IPS-15b (cell line): ENCODE results near the gene FEZF2.

Source experiments
- H3K27me3 ChIP-seq: one replicate; pipeline ENCODE4 v1.6.1; 2013; ENCODE audit warnings: low read length; ENCODE audit not compliant: control insufficient read depth, insufficient read depth
- H3K36me3 ChIP-seq: one replicate; pipeline ENCODE4 v1.6.1; 2013; ENCODE audit warnings: low read length; ENCODE audit not compliant: control insufficient read depth, insufficient read depth
- H3K4me1 ChIP-seq: one replicate; pipeline ENCODE4 v1.6.1; 2013; ENCODE audit warnings: mild to moderate bottlenecking, low read length; ENCODE audit not compliant: control insufficient read depth, insufficient read depth
- H3K4me3 ChIP-seq: one replicate; pipeline ENCODE4 v1.5.1; 2013; ENCODE audit warnings: low read depth, low read length
- H3K9ac ChIP-seq: one replicate; pipeline ENCODE4 v1.6.1; 2013; ENCODE audit warnings: low read depth, mild to moderate bottlenecking, low read length
- H3K9me3 ChIP-seq: one replicate; pipeline ENCODE4 v1.6.1; 2013; ENCODE audit warnings: mild to moderate bottlenecking, low read length; ENCODE audit not compliant: control insufficient read depth, insufficient read depth

The FEZF2 gene

DNA sequence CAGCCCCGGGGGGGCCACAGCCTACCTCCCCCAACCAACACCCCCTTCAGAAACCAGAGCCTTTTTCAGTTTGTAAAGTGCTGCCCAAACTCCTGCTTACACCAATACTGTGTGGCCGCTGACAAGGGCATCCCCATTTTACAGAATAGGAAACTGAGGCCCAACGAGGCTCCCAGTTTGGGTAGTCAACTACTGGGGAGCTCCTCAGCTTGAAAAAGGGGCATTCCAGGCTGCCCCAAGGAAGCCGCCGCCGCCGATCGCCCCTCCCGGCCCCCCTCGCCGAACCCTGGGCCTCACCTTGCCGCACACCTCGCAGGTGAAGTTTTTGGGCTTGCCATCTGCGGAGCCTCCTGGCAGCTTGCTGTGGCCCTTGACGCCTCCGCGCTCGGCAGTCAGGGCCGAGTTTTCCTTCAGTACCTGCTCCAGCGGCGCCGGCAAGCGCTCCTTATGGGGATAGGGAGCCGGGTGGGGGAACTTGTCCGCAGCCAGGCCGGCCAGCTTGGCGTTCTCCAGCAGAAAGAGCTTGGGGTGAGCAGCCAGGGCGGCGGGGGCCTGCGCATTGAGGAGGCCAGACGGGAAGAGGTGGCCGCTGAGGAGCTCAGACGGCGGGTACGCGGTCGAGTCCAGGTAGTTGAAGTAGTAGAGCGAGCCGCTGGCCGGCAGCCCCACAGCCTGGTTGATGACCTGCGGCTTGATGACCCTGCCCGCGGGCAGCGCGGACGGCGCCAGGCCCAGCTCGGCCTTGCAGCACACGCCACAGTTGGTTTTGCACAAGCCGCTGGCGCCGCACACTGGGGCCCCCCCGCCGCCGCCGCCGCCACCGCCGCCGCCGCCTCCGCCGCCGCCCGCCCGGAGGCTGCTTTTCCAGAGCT is 1.4 kb downstream of the FEZF2 start:
- no peaks in the 10 kb centered on the region for H3K9me3 ChIP-seq
- peaks cover 98% of the 10 kb centered on the region for H3K27me3 ChIP-seq
- H3K36me3 ChIP-seq: no peaks in the 10 kb centered on the region
- H3K4me3 ChIP-seq: peak overlapping the region; percentile 10
- H3K9ac ChIP-seq: no peak overlapping the region
- H3K4me1 ChIP-seq: peaks cover 48% of the 10 kb centered on the region

DNA sequence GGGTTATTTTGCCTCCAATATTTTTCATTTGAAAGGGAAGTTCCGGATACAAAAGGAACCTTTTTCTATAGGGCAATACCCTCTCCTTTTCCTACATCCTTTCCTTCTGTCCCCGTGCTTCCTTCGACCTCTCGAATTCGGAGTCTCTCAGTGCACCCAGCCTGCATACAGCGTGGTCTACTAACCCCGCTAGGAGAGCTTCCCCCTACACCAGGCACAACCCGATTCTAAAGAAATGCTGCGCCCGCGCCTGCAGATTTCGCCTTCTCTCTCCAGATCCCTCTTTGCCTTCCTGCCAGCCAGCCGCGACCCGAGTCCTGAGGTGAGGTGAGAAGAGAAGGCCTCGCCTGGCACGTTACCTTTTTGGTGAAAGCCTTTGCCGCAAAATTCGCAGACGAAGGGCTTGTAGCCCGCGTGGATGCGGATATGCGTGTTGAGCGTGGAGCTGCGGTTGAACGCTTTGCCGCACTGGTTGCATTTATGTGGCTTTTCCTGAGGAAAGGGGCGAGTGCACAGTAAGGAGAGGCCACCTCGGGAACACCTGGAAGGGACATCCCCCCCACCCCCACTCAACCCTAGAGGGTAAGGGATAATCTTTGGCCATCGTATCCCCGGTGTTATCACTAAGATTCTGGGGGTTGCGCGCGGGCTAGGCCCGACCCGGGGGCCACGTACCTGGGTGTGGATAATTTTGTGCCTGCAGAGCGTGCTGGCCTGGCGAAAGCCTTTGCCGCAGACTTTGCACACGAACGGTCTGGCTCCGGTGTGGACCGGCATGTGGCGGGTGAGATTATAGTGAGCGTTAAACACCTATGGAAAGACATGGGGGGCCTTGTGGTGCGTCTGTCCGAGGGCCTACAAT is 2.3 kb downstream of the FEZF2 start:
- H3K9me3 ChIP-seq: no peaks in the 10 kb centered on the region
- H3K36me3 ChIP-seq: no peaks in the 10 kb centered on the region
- peaks cover 98% of the 10 kb centered on the region for H3K27me3 ChIP-seq
- peak overlapping the region; percentile 10 for H3K4me3 ChIP-seq
- no peak overlapping the region for H3K9ac ChIP-seq
- peaks cover 48% of the 10 kb centered on the region for H3K4me1 ChIP-seq

DNA sequence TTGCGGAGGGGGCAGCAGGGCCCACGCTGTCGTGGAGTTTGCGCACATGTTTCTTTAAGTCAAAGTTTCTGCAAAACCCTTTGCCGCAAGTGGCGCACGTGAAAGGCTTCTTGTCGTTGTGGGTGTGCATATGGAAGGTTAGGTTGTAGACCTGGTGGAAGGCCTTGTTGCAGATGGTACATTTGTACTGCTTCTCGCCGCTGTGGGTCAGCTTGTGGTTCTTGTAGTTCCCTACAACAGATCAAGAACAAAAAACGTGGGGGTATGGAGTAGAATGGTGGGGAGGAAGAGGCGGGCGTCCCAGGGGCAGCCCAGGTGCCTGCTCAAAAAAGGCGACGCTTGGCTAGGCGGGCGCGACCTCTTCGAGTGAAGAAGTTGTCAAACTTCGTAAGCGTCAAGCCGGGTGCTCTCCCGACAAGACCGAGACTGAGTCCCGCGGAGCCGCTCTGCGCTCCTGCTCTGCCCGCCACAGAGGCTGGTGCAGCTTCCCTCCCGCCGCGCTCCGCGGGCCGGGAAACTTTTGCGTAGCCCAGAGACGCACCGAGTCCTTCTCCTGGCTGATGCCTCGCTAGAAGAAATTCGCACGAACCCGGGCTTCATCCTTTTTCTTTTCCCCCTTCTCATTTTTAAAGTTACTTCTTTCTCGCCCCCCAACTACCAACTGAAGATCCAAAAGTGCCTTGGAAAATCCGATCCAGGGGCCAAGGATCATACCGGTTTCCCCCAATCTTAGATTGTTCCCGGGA is 3.1 kb downstream of the FEZF2 start:
- Histone ChIP-seq H3K27me3 (peaks cover 97% of the 10 kb centered on the region), H3K4me3 (peak overlapping the region; percentile 63), H3K9ac (no peak overlapping the region), H3K4me1 (peaks cover 42% of the 10 kb centered on the region), H3K9me3 (no peaks in the 10 kb centered on the region), H3K36me3 (no peaks in the 10 kb centered on the region)

DNA sequence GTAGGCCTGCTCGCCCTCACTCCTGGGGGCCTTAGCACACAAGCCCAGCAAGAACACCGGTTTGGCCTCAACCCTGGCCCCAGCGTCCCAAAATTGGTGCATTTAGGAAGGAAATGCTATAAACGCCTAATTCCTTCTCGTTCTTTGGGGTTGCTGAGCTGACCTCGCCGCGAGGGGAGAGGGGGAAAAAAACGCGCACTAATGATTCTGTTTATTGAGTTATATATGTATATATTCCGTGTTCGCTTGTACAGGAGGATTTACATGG is 3.9 kb downstream of the FEZF2 start:
- Histone ChIP-seq H3K36me3 (no peaks in the 10 kb centered on the region), H3K9me3 (no peaks in the 10 kb centered on the region), H3K27me3 (peaks cover 97% of the 10 kb centered on the region), H3K4me1 (peaks cover 39% of the 10 kb centered on the region), H3K4me3 (peak overlapping the region; percentile 63), H3K9ac (no peak overlapping the region)

DNA sequence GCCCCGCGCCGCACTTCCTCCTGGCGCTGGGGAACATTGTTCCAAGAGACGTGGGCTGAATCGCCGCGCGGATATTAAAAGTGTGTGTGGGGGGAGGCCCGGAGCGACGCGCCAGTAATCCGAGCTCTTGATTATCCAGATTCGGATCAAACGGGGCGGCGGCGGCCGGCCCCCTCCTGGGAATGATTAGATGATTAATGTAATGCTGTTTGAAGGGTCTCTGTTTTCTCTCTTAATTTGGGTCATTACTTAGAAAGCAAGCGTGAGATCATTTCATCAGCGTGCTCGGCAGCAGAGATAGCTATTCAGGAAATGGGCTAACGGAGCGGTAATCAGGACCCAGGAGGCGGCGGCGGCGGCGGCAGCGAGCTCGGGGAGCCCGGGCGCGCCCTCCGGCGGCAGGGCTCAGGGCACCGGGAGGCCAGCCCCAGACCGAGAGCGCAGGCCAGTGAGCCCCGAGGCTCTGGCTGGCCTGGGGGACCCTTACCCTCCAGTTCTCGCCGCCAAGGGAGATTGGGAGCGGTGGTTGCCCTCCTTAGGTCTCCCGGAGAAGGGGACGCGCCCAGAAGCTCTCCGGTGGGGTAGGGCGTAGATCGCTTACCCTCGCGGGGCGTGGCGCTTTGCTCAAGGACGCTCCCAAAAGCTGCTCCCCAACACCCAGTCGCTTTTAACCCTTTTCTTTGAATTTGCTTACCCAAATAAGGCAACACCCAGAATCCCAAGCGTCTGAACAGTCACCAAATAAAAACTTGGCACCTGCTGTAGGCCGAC is 4.5 kb downstream of the FEZF2 start:
- H3K27me3 ChIP-seq: peaks cover 97% of the 10 kb centered on the region
- H3K4me1 ChIP-seq: peaks cover 35% of the 10 kb centered on the region
- H3K36me3 ChIP-seq: no peaks in the 10 kb centered on the region
- no peaks in the 10 kb centered on the region for H3K9me3 ChIP-seq
- H3K4me3 ChIP-seq: peak overlapping the region; percentile 63
- H3K9ac ChIP-seq: no peak overlapping the region

DNA sequence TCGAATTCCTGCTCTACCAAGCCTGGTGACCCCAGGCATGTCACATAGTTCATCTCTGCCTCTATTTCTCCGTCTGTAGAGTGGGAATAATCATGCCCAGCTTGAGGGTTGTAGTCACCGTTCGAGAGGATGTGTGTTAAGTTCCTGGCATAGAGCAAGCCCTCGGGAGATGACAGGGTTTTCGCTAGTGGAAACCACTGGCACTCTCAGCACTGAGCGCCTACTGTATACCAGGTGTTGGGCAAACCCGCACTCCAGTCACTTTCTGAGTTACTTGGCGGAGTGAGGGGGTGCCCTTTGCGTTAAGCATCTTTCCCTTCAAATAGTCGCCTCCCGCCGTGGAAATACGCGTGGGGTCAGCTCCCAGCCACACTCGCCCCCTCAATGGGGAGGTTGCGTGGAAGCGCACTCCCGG is 5.1 kb downstream of the FEZF2 start:
- peaks cover 35% of the 10 kb centered on the region for H3K4me1 ChIP-seq
- no peaks in the 10 kb centered on the region for H3K36me3 ChIP-seq
- peaks cover 98% of the 10 kb centered on the region for H3K27me3 ChIP-seq
- H3K9me3 ChIP-seq: no peaks in the 10 kb centered on the region
- peak overlapping the region; percentile 63 for H3K4me3 ChIP-seq
- no peak overlapping the region for H3K9ac ChIP-seq

DNA sequence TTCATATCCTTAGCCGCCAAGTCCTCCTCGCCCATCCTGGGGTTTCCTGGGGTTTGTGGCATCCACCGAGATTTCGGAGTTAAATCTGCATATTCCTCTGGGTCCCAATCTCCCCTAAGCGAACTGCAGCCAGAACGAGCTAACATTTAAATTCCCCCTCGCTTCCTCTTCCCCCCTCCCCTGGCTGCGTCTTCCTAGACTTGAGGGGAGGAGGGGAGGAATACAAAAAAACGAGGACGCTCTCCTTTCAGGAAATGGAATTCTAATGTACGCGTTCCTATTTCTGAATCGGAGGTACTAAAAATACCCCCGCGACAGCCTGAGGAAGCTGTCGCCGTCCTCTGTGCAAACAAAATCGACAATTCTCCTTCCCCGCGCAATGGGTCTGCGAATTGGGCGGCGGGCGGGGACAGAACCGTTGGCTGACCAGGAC is 5.6 kb downstream of the FEZF2 start:
- Histone ChIP-seq H3K27me3 (peaks cover 98% of the 10 kb centered on the region), H3K4me1 (peaks cover 34% of the 10 kb centered on the region), H3K36me3 (no peaks in the 10 kb centered on the region), H3K9me3 (no peaks in the 10 kb centered on the region), H3K4me3 (peak overlapping the region; percentile 63), H3K9ac (no peak overlapping the region)

DNA sequence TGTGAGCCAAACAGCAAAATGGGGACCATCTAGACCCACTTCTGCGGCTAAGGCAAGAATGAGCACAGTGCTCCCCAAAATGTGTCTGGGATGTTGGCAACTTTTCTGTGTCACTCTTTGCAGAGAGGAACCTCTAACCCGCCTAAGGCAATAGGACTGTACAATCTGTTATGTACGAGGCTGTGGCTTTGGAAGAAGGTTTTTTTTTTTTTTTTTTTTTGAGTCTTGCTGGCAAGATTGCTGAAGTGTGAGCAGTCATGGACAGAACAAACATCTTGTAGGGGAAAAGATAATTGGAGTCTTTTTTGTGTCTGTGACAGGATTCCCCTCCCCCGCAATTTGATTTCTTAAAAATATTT is 7.2 kb downstream of the FEZF2 start:
- H3K4me1 ChIP-seq: peaks cover 31% of the 10 kb centered on the region
- no peak overlapping the region for H3K4me3 ChIP-seq
- H3K27me3 ChIP-seq: peaks cover 93% of the 10 kb centered on the region
- no peak overlapping the region for H3K9ac ChIP-seq
- no peaks in the 10 kb centered on the region for H3K9me3 ChIP-seq
- no peaks in the 10 kb centered on the region for H3K36me3 ChIP-seq

DNA sequence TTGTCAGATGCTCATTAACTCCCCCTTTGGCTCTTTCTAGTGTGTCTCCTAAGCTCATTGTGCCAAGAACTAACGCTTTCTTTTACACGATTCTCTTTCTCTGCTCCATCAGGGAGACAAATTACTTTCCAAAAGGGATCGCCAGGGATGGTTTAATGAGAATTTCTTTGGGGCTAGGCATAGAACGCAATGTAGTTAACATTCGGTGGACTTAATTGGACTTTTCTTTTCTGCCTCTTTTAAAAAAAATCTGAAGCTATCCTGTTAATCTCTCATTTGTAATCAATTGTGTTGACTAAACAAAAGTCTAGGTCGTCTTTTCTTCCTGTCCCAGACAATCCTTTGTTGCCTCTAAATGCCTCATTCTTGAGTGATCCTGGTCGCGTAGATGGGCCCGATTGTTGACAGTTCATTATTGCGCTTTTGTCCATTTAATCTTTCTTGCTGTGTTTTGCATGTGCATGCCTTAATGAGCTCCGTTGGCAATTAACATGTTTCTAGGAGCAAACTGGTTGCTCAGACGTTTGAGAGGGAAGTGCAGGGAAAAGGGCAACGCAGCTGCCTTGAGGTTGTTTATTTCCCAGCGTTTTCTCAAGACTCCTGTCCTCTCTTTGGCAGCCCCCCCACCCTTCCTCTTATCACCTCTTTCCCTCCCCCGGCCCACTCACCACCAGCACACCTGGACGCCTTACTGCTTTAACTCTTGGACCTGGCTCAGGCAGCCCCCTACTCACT is 7.8 kb downstream of the FEZF2 start:
- Histone ChIP-seq H3K4me1 (peaks cover 28% of the 10 kb centered on the region), H3K36me3 (no peaks in the 10 kb centered on the region), H3K9me3 (no peaks in the 10 kb centered on the region), H3K27me3 (peaks cover 93% of the 10 kb centered on the region), H3K4me3 (peak overlapping the region; percentile 6), H3K9ac (no peak overlapping the region)

DNA sequence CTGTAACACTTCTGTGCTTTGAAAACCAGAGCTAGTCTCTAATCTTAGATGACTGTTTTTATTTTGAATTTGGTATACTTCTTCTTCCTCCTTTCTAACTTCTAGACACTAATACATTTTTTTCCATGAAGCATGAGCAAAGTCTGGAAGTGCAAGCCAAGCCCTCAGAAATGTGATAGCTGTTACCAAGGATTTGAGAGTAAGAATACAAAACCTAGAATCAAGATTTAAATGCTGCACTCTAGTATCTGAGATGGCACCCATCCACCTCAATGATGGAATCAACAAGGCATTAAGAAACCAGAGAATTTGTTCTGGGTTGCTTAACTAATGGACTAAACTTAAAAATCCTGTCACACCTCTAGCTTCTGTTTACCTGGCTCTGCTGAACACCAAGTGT is 9.2 kb downstream of the FEZF2 start:
- no peak overlapping the region for H3K4me3 ChIP-seq
- H3K27me3 ChIP-seq: peaks cover 93% of the 10 kb centered on the region
- peaks cover 25% of the 10 kb centered on the region for H3K4me1 ChIP-seq
- H3K36me3 ChIP-seq: no peaks in the 10 kb centered on the region
- H3K9me3 ChIP-seq: no peaks in the 10 kb centered on the region
- no peak overlapping the region for H3K9ac ChIP-seq
